ENCODE measurements around the gene FHAD1. TPM values are rescaled to one million over a fixed set of nuclear protein-coding genes. Genes with fewer than 3 reads are reported as not detected.
"Not testable (repeated sequence)": the region's sequence is repeated elsewhere in the genome, so short reads cannot be mapped to it uniquely, and the experiment has no call there.

FHAD1 gene
- total and polyA plus RNA-seq, 8 donors, result 0.75 to 5.5 (median 2.1) TPM

DNA sequence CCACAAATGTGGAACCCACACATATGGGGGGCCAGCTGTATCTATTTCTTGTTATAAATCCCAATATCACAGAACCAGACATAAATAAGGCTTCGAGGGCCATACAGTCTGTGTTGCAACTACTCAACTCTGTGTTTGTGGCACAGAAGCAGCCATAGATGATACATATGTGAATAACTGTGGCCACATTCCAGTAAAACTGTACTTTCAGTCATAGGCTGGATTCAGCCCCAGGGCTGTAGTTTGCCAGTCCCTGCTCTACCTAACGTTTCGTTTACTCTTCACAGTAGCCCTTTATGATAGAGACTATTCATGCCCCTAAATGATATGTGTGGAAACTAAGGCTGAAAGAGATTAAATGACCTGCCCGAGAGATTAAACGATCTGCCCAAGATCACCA, 48.7 kb downstream of the FHAD1 start:
- no peak for ATAC-seq
- TF ChIP-seq, protein P1, sequence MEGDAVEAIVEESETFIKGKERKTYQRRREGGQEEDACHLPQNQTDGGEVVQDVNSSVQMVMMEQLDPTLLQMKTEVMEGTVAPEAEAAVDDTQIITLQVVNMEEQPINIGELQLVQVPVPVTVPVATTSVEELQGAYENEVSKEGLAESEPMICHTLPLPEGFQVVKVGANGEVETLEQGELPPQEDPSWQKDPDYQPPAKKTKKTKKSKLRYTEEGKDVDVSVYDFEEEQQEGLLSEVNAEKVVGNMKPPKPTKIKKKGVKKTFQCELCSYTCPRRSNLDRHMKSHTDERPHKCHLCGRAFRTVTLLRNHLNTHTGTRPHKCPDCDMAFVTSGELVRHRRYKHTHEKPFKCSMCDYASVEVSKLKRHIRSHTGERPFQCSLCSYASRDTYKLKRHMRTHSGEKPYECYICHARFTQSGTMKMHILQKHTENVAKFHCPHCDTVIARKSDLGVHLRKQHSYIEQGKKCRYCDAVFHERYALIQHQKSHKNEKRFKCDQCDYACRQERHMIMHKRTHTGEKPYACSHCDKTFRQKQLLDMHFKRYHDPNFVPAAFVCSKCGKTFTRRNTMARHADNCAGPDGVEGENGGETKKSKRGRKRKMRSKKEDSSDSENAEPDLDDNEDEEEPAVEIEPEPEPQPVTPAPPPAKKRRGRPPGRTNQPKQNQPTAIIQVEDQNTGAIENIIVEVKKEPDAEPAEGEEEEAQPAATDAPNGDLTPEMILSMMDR (IDR thresholded peaks at IDR 0.05), result no peak
- no peaks in the 10 kb centered on the region for H3K9me3 ChIP-seq
- no peak for FAIRE-seq
- no peaks in the 10 kb centered on the region for H3K4me1 ChIP-seq
- intact Hi-C loops (cut with DNase I), result no loop called here
- no peak overlapping the region for H3K4me3 ChIP-seq
- DNase-seq, result no peak
- H3K27ac ChIP-seq, result no peak overlapping the region
- H3K36me3 ChIP-seq, result no peaks in the 10 kb centered on the region
- no peaks in the 10 kb centered on the region for H3K27me3 ChIP-seq
- WGBS, 2 donors, result 70 to 75% methylated on average over 5 of the region's 5 CpGs

DNA sequence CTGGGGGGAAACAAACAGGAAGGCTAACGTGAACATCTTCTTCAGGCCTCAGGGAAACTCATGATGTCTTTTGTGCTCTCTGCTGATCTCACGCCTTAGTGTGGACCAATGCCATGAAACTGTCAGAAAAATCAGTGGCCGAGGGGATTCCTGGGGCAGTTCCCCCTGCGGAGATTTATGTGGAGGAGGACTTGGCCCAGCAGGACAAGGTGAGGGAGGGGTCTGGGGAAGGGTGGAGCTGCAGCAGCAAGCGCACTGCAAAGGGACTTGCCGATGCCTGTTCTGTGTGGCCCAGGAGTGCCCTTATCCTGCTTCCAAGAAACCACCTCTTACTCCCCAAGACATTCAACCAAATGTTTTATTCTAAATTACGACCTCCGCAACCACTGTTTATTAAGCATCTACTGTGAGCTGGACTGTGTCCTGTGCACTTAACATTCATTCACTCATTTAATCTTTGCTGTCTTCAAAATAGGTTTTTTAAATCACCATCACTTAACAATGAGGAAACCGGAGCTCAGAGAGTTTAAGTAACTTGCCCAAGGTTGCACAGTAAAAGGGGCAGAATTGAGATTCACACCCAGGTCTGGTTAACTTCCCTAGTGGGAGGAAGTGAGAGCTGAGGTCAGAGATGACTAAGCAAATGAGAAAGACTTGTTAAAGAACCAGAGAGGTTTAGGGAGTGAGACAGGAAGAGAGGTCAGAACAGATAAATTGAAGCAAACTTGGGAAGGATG, 49.7 kb downstream of the FHAD1 start:
- H3K27me3 ChIP-seq, result no peaks in the 10 kb centered on the region
- TF ChIP-seq, protein P1 (IDR thresholded peaks at IDR 0.05), result no peak
- 83 to 87% methylated on average over 9 of the region's 9 CpGs for WGBS, 2 donors
- no peak for DNase-seq
- H3K36me3 ChIP-seq, result no peaks in the 10 kb centered on the region
- no peak overlapping the region for H3K4me3 ChIP-seq
- intact Hi-C loops (cut with DNase I), result no loop called here
- no peak for ATAC-seq
- FAIRE-seq, result no peak
- H3K9me3 ChIP-seq, result no peaks in the 10 kb centered on the region
- no peak overlapping the region for H3K27ac ChIP-seq
- H3K4me1 ChIP-seq, result no peaks in the 10 kb centered on the region

DNA sequence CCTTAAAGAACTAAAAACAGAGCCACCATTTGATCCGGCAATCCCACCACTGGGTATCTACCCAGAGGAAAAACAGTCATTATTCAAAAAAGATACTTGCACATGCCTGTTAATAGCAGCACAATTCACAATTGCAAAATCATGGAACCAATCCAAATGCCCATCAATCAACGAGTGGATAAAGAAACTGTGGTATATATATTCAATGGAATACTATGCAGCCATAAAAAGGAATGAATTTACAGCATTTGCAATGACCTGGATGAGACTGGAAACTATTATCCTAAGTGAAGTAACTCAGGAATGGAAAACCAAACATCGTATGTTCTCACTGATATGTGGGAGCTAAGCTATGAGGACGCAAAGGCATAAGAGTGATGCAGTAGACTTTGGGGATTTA, 51.0 kb downstream of the FHAD1 start:
- H3K4me1 ChIP-seq; H3K4me3 ChIP-seq; H3K36me3 ChIP-seq; DNase-seq; H3K27me3 ChIP-seq; H3K9me3 ChIP-seq; FAIRE-seq; ATAC-seq; H3K27ac ChIP-seq; intact Hi-C loops (cut with DNase I): not testable (repeated sequence)
- 89 to 92% methylated on average over 4 of the region's 4 CpGs for WGBS, 2 donors

DNA sequence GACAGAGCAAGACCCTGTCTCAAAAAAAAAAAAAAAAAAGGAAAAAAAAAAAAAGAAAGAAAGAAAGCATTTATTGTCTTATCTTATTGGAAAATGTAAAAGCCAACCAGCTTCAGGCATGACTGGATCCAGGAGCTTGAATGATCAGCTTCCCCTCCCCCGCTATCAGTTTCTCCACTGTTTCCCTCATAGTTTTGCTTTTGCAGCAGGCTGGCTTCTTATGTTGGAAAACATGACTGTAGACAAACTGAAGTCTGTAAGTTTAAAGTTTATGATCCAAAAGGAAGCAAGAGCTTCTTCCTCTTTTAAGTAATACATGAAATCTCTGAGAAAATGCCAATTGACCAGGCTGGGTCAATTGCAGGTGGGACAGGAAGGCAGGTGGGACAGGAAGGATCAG, 52.2 kb downstream of the FHAD1 start:
- no peaks in the 10 kb centered on the region for H3K27me3 ChIP-seq
- DNase-seq (no peak), FAIRE-seq (no peak), ATAC-seq (no peak)
- no peaks in the 10 kb centered on the region for H3K36me3 ChIP-seq
- H3K27ac ChIP-seq, result no peak overlapping the region
- WGBS, 2 donors, result 56 to 100% methylated on average over 1 of the region's 1 CpG
- H3K9me3 ChIP-seq, result no peaks in the 10 kb centered on the region
- intact Hi-C loops (cut with DNase I), result no loop called here
- TF ChIP-seq, protein P1 (IDR thresholded peaks at IDR 0.05), result no peak
- no peak overlapping the region for H3K4me3 ChIP-seq
- no peaks in the 10 kb centered on the region for H3K4me1 ChIP-seq

DNA sequence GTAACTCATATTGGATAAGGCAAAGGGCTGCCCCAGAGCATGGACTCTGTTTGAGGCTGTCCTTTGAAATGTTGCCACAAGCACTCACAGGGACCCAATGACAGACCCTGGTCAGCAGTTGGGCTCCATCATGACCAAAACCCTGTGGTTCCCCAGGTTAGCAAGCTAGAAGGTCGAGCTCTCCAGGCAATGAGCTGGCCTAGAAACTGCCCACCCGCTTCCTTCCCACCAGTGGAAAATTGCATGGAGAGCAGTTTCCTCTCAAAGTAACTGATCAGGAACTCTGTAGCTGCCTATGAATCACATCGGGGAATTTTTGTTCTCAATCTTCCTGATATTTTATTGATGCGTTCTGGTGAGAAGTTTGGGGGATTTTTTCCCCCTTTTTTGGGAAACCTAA, 52.8 kb downstream of the FHAD1 start:
- no peaks in the 10 kb centered on the region for H3K36me3 ChIP-seq
- no peak overlapping the region for H3K27ac ChIP-seq
- no peaks in the 10 kb centered on the region for H3K4me1 ChIP-seq
- no peaks in the 10 kb centered on the region for H3K27me3 ChIP-seq
- ATAC-seq (no peak), FAIRE-seq (no peak), DNase-seq (no peak)
- 91 to 96% methylated on average over 4 of the region's 4 CpGs for WGBS, 2 donors
- no peaks in the 10 kb centered on the region for H3K9me3 ChIP-seq
- no peak overlapping the region for H3K4me3 ChIP-seq
- intact Hi-C loops (cut with DNase I), result loop anchor here in 2 of 3 donors (10.0 kb wide), 1 partner anchor 175 kb away; no protein-coding TSS in a partner anchor
- TF ChIP-seq, protein P1 (IDR thresholded peaks at IDR 0.05), result no peak

Data from pancreas (tissue), 10 donors.